AG04450 (cell line): ENCODE data around the gene DNM3. TPM values are rescaled to one million over a fixed set of nuclear protein-coding genes. Genes with fewer than 3 reads are reported as not detected.

Experiments used
- CTCF ChIA-PET: fragments of 300-600, 350-600 bp; formaldehyde crosslinking; extraction: SDS; loops from one replicate; lab custom pipeline; 2022; ENCODE audit warnings: antibody characterized with exemption, inconsistent platforms; lab: Charles Lee
- POLR2A ChIA-PET: fragments of 350-600 bp; formaldehyde crosslinking; extraction: SDS; loops from one replicate; lab custom pipeline; 2021; ENCODE audit warnings: antibody characterized with exemption, inconsistent platforms; lab: Yijun Ruan, JAX
- DNase-seq: peaks from one replicate; pipeline ENCODE4 v3.0.0-alpha.2; 2011; ENCODE audit warnings: low read depth, low spot score
- H3K27ac ChIP-seq: one replicate; pipeline ENCODE4 v1.5.1; 2012; ENCODE audit warnings: low read depth, low read length, control low read depth
- H3K27me3 ChIP-seq: one replicate; pipeline ENCODE4 v1.6.0; 2012; ENCODE audit warnings: low read length; ENCODE audit not compliant: control insufficient read depth, insufficient read depth
- H3K4me3 ChIP-seq: 2 replicates; pipeline ENCODE4 v1.5.1; 2011; ENCODE audit warnings: mild to moderate bottlenecking, low read depth, low read length, control low read depth
- H3K9me3 ChIP-seq: 2 replicates; pipeline ENCODE4 v1.5.1; 2012; ENCODE audit warnings: low read length; ENCODE audit not compliant: control insufficient read depth, insufficient read depth
- polyA plus RNA-seq: library from polyadenylated mRNA; depleted of rRNA; stranded (reverse); fragments of >200 nt; gene quantifications from 2 replicates; pipeline ENCODE4 v1.2.3, GENCODE V29; 2011
- TF ChIP-seq, protein P1 (sequence below): IDR thresholded peaks from 2 replicates; pipeline ENCODE4 v1.5.1; 2011; ENCODE audit warnings: low read depth, low read length, control low read depth, inconsistent platforms

DNM3 gene
- polyA plus RNA-seq, 1 experiment: 0.37 TPM

DNA sequence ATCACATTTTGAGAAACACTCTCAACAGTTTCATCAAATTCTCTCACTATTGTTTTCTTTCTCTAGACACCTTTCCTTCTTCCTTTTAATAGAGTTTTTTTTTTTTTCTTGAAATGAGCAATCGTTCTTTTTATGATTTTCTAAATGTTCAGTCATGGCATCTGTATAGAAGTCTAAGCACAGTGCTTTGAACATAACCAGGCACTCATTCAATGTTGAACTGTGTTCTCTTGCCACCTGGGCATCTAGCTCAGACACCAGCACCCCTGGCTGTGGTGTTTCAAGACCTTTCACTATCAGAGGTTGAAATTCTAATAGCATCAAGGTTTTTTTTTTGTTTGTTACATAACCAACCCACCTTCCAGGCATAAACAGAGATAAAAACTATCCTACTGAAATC is 96.6 kb downstream of the DNM3 start:
- TF ChIP-seq, protein P1, sequence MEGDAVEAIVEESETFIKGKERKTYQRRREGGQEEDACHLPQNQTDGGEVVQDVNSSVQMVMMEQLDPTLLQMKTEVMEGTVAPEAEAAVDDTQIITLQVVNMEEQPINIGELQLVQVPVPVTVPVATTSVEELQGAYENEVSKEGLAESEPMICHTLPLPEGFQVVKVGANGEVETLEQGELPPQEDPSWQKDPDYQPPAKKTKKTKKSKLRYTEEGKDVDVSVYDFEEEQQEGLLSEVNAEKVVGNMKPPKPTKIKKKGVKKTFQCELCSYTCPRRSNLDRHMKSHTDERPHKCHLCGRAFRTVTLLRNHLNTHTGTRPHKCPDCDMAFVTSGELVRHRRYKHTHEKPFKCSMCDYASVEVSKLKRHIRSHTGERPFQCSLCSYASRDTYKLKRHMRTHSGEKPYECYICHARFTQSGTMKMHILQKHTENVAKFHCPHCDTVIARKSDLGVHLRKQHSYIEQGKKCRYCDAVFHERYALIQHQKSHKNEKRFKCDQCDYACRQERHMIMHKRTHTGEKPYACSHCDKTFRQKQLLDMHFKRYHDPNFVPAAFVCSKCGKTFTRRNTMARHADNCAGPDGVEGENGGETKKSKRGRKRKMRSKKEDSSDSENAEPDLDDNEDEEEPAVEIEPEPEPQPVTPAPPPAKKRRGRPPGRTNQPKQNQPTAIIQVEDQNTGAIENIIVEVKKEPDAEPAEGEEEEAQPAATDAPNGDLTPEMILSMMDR: no peak
- CTCF ChIA-PET: no interaction called here

DNA sequence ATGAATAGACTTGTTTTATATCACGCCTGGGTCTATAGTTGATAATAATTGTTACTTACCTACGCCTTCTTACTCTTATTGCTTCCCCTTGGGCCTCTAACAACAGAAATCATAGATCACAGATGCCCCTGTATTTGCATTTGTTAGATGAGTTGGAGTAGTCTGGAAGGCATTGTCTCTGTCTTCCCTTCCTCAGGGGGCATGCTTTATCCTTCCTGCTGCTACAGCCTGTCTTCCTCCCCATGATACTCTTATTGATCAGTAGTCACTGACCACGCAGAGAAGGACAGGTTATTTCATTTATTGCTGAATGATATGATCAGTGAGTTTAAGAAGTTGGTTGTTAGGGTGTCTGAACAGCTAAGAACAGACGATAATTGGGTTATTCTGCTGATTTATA is 98.4 kb downstream of the DNM3 start:
- Histone ChIP-seq H3K4me3 (no peak overlapping the region), H3K27me3 (no peaks in the 10 kb centered on the region), H3K27ac (no peak overlapping the region), H3K9me3 (no peaks in the 10 kb centered on the region)
- no peak for DNase-seq
- CTCF ChIA-PET: no interaction called here
- TF ChIP-seq, protein P1: no peak
- POLR2A ChIA-PET: no interaction called here

More for the DNA sequence above, 96.6 kb downstream of the DNM3 start:
- no peak overlapping the region for H3K4me3 ChIP-seq
- no peak overlapping the region for H3K27ac ChIP-seq
- no peaks in the 10 kb centered on the region for H3K27me3 ChIP-seq
- no peak for DNase-seq
- POLR2A ChIA-PET: no interaction called here
- H3K9me3 ChIP-seq: no peaks in the 10 kb centered on the region

DNA sequence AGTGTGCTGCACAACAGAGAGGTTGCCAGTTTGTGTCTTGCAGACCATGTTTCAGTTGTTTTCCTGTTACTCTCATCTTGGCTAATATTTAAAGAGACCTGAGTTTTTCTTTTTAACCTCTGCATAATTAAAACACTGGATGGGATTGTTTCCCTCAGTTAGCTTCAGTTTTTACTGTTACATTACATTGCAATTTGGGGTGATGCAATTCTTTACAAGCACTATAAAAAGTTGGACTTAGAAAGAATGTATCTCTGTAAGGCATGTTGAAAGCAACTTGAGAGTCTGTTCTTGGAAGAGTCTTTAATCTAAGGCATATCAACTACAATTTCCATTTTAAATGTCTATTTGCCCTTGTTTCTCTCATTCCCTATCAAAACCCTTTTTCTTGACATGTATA is 99.1 kb downstream of the DNM3 start:
- no peak for DNase-seq
- Histone ChIP-seq H3K9me3 (no peaks in the 10 kb centered on the region), H3K27me3 (no peaks in the 10 kb centered on the region), H3K4me3 (no peak overlapping the region), H3K27ac (no peak overlapping the region)
- TF ChIP-seq, protein P1: no peak
- POLR2A ChIA-PET: no interaction called here
- CTCF ChIA-PET: no interaction called here

DNA sequence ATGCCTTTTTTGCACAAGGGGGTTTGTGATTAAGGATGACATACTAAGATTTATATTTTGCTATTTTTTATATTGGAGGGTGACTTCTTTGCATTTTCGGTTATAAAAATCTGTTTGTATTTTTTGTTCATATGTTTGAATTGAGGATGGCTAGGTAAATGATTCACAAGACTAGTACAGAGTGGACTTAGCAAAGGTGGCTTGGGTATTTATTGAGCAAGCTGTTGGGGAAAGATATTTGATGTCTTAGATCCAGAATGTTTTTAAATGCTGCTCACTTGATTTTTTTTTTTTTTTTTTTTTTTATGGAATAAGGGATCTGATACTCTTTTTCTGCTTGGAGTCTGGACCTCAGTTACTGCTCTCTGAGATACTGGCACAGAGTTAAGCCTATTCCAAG is 100.6 kb downstream of the DNM3 start:
- Histone ChIP-seq H3K27me3 (no peaks in the 10 kb centered on the region), H3K9me3 (no peaks in the 10 kb centered on the region), H3K27ac (no peak overlapping the region), H3K4me3 (no peak overlapping the region)
- ChIA-PET POLR2A (no interaction called here), CTCF (no interaction called here)
- TF ChIP-seq, protein P1: no peak
- DNase-seq: no peak

DNA sequence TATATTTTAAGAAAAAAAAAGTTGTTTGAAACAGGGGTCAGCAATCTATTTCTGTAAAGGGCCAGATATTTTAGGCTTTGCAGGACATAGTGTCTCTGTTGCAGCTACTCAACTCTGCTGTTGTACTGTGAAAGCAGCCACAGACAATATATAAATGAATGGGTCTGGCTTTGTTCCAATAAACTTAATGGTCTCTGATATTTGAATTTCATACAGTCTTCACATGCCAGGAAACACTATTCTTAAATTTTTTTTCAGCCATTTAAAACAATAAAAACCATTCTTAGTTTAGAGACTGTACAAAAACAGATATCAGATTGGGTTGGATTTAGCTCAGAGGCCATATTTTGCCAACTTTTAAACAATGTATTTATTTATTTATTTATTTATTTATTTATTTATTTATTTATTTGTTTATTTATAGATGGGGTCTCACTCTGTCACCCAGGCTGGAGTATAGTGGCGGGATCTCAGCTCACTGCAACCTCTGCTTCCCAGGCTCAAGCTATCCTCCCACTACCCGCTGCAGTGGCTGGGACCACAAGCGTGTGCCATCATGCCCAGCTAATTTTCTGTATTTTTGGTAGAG is 102.8 kb downstream of the DNM3 start:
- no peaks in the 10 kb centered on the region for H3K9me3 ChIP-seq
- TF ChIP-seq, protein P1: no peak
- ChIA-PET POLR2A (no interaction called here), CTCF (no interaction called here)
- no peak overlapping the region for H3K27ac ChIP-seq
- no peaks in the 10 kb centered on the region for H3K27me3 ChIP-seq
- H3K4me3 ChIP-seq: no peak overlapping the region
- DNase-seq: no peak
